Measurements from ENCODE around the gene VPS37D. TPM values are rescaled to one million over a fixed set of nuclear protein-coding genes. Genes with fewer than 3 reads are reported as not detected.

The VPS37D gene
- total RNA-seq, 1 donor, result not detected

DNA sequence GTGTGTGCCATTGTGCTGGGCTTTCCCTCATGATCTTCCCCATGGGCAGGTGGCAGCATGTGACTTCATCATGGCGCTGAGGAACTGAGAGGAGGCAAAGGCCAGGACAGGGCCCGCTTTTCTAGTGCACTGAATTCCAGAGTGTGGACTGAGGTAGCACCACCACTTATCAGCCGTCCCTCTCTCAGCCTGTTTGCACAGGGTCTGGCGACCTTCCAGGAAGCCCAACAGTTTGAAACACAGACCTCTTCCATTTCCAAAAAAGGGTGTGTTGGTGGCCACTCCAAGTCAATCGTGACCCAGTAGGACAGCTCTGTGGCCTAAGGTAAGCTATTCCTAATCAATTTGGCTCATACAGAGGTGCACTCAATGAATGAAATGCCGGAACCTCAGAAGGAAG lies 11.2 kb downstream of the VPS37D start:
- DNase-seq (ENCODE audit: low read depth in 2 of 3, low spot score in 2 of 3), result no peak

GRCh38 chr7:73679709-73680108 lies 12.1 kb downstream of the VPS37D start:
- no peak for DNase-seq (ENCODE audit: low read depth in 2 of 3, low spot score in 2 of 3)

DNA sequence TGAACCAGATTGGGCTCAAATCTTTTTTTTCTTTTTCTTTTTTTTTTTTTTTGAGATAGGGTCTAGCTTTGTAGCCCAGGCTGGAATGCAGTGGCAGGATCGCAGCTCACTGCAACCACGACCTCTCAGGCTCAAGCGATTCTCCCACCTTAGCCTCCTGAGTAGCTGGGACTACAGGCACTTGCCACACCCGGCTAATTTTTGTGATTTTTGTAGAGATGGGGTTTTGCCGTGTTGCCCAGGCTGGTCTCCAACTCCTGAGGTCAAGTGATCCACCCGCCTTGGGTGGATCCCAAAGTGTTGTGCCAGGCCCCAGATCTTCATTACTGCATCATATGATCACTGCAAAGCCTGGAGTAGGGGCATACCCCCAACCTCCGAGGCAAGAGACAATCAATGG lies 12.9 kb downstream of the VPS37D start:
- no peak for DNase-seq (ENCODE audit: low read depth in 2 of 3, low spot score in 2 of 3)

DNA sequence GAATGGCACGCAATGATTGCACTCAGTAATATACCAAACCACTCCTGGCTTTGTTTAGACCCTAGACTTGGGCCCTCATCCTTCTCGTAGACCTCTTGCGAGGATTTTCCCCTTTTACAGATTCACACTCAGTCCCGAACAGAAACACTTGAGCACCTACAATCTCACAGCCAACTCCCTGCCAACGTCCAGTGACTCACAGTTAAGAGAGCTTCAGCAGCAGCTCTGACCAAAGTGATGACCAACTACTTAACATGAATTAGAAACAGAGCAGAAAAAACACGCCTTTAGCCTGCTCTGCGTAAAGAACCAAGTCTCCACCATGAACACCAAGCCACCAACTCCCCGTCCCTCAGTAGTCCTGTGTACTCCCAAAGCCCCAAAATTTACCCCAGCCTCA lies 13.4 kb downstream of the VPS37D start:
- no peak for DNase-seq (ENCODE audit: low read depth in 2 of 3, low spot score in 2 of 3)

DNA sequence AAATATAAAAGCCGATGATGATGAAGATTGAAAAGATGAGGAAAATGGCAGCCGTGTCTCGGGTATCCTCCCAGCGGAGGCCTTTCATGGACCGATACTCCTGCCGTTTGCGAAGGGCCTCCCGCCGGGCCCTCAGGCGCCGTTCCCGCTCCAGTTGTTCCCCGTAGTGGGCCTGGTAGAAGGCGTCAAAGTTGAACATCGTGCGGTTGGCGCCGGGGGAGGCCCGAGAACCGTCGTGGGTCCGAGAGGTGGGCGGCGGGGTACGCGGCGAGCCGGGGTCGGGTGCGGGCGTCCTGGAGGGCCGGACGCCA lies 15.1 kb downstream of the VPS37D start:
- no peak for DNase-seq (ENCODE audit: low read depth in 2 of 3, low spot score in 2 of 3)

DNA sequence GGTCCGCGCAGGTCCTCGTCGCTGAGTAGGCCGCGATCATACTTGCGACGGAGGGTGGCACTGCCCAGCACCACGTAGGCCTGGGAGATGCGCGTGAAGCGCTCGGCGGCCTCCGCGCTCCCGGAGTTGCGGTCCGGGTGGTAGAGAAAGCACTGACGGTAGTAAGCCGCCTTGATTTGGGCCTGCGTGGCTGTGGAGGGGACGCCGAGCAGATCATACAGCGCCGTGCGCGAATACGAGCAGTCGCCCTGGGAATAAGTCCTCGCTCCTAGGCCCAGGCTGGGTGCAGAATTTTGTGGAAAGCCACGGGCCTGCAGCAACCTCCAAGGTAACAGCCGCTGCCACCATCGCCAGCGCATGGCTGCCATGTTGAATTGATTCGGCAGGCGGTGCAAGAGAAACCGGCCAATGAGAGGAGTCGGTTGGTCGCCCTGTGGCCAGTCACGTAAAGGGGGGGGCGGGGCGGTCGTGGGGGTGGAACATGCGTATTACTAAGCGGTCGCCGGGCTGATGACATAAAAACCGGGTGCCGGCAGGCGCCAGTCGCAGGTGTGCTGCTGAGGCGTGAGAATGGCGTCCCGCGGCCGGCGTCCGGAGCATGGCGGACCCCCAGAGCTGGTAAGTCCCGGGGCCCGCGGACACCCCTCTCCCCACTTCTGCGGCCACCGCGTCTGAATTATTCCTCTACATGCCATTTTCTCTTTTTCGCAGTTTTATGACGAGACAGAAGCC lies 15.6 kb downstream of the VPS37D start, which contains the start of the genes BUD23 and DNAJC30:
Gene BUD23, plus strand, starts transcription at position 542 of the 732 bp plus-strand sequence. Its CDS starts 29 bp downstream, at position 571.
Gene DNAJC30, minus strand, starts transcription at position 398 of the 732 bp plus-strand sequence. Its CDS starts 30 bp downstream, at position 368.
- peak; percentile 90 to 96 (median 96) for DNase-seq (ENCODE audit: low read depth in 2 of 3, low spot score in 2 of 3)

DNA sequence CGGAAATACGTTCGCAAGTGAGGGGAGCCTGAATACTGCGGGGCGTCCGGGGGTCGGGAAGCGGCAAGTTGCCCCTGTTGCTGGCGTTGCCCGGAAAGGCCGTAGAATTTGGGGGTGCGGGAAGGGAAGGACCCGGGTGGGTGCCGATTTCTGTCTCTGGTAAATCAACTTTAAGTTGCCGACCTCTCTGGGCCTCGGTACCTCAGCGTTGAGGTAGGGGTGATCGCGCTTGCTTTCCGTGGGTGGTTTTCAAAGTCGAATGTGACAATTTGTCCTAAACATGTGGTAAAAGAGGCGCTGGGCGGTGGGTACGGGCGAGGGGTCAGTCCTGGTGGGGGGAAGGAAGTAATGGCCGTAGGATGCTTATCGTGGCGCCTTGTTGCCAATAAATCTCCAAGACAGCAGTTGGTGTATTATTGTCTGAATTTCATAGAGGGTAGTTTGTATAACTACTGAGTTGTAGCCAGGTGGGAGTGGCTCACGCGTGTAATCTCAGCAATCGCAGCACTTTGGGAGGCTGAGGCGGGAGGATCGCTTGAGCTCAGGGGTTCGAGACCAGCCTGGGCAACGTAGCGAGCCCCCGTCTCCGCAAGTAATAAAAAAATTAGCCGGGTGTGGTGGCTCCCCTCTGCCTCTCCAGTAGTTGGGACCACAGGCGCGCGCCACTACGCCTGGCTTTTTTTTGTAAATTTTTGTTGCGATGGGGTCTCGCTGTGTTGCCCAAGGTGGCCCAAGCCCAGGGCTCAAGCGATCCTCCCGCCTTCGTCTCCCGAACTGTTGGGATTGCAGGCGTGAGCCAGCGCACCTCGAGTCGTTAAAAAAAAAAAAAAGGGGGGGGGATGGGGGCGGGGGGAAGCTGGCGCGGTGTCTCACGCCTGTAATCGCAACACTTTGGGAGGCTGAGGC lies 16.4 kb downstream of the VPS37D start:
- no peak for DNase-seq (ENCODE audit: low read depth in 2 of 3, low spot score in 2 of 3)

GRCh38 chr7:73685311-73685710 lies 17.7 kb downstream of the VPS37D start:
- no peak for DNase-seq (ENCODE audit: low read depth in 2 of 3, low spot score in 2 of 3)

- DNase-seq (ENCODE audit: low read depth in 2 of 3, low spot score in 2 of 3), result no peak
Measured at GRCh38 chr7:73688288-73688687, 20.7 kb downstream of the VPS37D start.

GRCh38 chr7:73690646-73691045 lies 23.0 kb downstream of the VPS37D start:
- no peak for DNase-seq (ENCODE audit: low read depth in 2 of 3, low spot score in 2 of 3)

GRCh38 chr7:73696372-73696771 lies 28.7 kb downstream of the VPS37D start:
- DNase-seq (ENCODE audit: low read depth in 2 of 3, low spot score in 2 of 3), result no peak

DNA sequence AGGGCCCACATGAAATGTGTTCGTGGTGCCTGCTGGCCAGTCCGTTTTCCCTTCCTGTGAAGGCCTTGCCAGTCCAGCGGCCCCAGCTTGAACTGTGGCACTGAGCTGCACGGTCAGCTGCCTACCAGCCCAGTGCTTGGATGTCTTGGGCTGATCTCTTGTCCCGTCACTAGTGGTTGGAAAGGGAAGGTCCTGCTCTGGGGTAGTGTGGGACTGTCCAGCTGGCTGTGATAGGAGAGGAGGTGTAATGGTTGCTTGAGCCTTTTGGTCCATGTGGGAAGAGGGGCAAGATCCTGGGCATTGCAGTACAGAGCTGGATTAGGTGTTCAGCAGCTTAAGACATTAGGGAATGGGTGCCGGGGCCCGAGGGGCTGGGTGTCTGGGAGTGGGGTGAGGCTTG lies 30.8 kb downstream of the VPS37D start:
- no peak for DNase-seq (ENCODE audit: low read depth in 2 of 3, low spot score in 2 of 3)

DNA sequence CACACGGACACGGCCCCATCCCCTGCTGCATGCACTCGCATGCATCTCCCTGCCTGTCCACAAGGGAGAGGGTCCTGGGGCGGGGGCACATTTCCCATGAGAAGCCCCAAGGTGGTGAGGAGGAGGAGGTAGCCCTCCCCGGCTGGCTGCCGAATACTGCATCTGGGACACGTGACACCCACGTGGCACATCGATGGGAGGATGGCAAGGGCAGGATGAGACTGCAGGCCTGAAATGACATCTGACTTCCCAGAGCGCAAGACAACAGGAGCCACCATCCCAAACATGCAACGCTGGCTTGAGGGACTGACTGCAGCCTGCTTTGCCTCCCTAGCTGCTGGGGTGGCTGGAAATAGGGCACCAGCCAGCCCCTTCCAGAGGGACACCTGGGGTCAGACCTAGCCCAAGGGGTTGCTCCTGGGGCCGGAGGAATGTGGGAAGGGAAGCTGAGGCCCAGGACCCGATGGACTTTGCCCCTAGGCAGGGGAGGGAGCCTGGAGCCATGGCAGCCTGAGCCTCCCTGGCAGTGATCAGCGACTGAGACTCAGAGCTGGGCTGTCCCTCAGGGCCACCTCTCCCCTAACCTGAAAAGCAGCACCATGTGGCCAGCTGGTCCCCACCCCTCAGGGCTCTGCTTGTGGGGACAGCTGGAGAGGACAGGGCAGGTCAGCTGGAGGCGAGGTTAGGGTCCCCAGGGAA lies 31.9 kb downstream of the VPS37D start:
- DNase-seq (ENCODE audit: low read depth in 2 of 3, low spot score in 2 of 3), result no peak

GRCh38 chr7:73700069-73700423 lies 32.4 kb downstream of the VPS37D start:
- DNase-seq (ENCODE audit: low read depth in 2 of 3, low spot score in 2 of 3), result no peak

DNA sequence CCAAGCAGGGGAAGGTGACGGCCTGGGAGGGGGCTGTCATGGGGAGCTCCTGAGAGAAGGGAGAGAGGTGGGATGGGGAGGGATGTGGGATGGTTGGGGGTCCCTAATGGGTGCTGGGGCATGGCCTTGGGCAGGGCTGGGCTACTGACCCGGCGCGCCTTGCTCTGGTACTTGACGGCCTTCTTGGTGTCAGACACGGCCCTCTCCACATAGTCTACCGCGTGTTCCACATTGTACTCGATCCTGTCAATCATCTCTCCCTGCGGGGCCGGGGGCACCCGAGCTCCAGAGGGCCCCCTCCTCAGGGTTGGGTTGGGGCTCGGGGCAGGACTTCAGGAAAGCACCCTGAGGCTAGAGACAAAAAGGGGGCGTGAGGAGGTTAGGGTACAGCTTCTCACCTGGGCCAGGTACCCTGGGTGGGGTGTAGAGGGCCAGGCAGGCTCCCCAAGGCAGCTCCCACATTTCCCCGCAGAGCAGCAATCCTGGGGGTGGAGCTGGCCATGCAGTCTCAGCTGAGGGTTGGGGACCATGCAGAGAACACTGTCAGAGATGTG lies 33.0 kb downstream of the VPS37D start:
- DNase-seq (ENCODE audit: low read depth in 2 of 3, low spot score in 2 of 3), result no peak

DNA sequence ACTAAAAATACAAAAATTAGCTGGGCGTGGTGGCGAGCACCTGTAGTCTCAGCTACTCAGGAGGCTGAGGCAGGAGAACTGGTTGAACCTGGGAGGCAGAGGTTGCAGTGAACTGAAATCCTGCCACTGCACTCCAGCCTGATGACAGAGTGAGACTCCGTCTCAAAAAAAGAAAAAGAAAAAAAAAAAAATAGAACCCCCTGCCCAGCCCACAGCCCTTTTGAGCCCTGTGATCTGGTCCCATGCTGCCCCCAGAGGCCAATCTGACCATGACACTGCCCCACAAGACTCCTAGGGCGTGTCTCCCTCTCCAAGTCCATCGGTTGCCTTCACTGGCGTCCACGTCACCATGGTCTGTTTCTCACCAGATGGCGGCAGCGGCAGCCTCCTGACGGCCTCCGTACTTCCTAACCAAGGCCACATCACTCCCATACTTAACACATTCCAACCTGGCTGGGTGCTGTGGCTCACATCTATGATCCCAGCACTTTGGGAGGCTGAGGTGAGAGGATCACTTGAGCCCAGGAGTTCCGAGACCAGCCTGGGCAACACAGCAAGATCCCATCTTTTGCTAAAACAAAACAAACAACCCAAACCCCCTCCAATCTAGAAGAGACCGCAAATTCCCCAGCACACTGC lies 33.8 kb downstream of the VPS37D start:
- peak in 1 of 3 donors; percentile 49 for DNase-seq (ENCODE audit: low read depth in 2 of 3, low spot score in 2 of 3)

DNA sequence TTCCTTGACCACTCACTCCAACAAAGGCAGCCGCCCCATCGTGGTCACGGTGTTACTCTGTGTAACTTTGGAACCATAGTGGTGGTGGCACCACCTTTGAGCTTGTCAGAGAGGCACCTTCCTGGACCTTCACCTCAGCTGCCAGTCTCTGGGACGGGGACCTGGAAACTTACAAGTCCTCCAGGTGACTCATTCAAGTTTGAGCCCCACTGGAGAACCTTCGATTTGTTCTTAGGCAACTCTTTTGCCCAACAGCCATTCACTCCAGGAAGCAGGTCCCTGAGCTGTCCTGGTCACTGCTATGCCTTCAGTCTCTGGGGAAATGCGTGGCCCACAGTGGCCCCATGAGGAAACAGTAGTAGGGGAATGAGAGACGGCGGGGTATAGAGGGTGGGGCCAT lies 34.6 kb downstream of the VPS37D start:
- DNase-seq (ENCODE audit: low read depth in 2 of 3, low spot score in 2 of 3), result no peak

DNA sequence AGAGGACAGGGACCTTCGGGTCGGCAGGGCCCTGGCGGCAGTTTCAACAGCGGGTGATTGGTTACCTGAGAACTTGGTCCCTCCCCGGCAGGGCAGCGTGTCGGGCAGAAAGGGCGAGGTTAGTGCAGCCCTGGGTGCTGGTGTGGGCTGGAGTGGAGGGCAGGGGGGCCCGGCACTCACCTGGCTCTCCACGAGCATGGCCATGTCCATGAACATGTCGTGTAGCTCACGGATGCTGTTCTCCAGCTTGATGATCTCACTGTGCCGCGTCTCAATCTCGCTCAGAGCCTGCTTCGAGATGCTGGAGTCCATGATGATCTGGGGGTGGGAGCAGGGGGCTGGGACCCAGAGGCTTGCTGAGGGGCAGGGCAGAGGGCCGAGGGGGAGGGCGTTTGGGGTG lies 35.0 kb downstream of the VPS37D start:
- no peak for DNase-seq (ENCODE audit: low read depth in 2 of 3, low spot score in 2 of 3)

DNA sequence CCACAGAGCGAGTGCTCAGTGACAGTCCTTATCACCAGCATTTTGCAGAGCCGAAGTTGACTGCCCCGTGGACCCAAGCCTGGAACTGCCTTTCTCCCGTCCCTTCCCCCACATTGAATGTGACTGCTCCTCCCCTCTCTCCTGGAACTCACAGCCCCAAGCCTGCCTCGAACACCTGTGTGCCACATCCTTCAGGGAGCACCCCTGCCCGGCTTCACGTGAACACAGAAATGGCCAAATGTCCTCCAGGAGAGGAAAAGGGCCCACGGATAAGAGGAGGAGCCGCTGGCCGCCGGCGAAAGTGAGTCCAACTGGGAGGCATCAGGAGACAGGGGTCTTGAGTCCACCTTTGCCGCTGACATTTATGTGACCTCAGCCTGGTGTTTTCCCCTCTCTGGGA lies 35.6 kb downstream of the VPS37D start:
- no peak for DNase-seq (ENCODE audit: low read depth in 2 of 3, low spot score in 2 of 3)
